ENCODE results near the gene F2RL1.

DNA sequence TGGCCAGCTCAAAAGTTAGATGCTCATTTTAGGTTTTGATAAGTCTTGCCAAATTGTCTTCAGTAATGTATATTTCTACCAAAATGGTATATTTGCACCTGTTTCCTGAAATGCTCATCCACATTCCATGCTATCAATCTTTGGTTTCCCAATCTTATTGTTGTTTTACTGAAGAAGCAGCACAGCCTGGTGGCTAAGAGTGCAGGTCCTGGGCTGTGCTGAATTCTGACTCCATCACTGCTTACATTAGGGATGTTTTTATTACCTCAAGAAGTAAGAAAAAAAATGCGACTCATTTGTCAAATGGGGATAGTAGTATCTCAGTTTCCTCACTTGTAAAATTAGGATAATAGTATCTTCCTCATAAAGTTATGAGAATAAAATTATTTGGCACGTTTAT lies 17.4 kb downstream of the F2RL1 start:
- TF ChIP-seq CTCF (IDR thresholded peaks at IDR 0.05) (no peak), ZFX (IDR thresholded peaks at IDR 0.05; ENCODE audit: borderline replicate concordance) (no peak)
